ENCODE measurements around the gene MEIOSIN. TPM values are rescaled to one million over a fixed set of nuclear protein-coding genes. Genes with fewer than 3 reads are reported as not detected.

Gene MEIOSIN
- total and polyA plus RNA-seq, 2 donors (not counting 1 experiment from before 2014, with no cell fraction given) = not detected

GRCh38 chr19:45773384-45773783, 40.1 kb downstream of the MEIOSIN start:
- Histone ChIP-seq H3K36me3 (replicated peaks in 1 of 2; ENCODE audit: control extremely low read depth in 1 of 2, control insufficient read depth in 1 of 2, extremely low read depth in 1 of 2, insufficient read depth in 2 of 2, low read length in 1 of 2) (peaks cover 0 to 11% of the 10 kb centered on the region in 2 experiments), H3K27me3 (replicated peaks in 1 of 4; ENCODE audit: control extremely low read depth in 1 of 4, control insufficient read depth in 3 of 4, insufficient read depth in 4 of 4, low read length in 3 of 4) (no peaks in the 10 kb centered on the region), H3K4me2 (replicated peaks; ENCODE audit: low read depth, low read length, poor library complexity, severe bottlenecking) (no peak overlapping the region), H3K4me3 (ENCODE audit: control extremely low read depth in 1 of 5, extremely low read depth in 1 of 5, insufficient read depth in 1 of 5, low read depth in 2 of 5, low read length in 4 of 5) (no peak overlapping the region), H3K9ac (ENCODE audit: low read length) (no peak overlapping the region), H3K9me3 (ENCODE audit: control extremely low read depth in 1 of 3, control insufficient read depth in 2 of 3, insufficient read depth in 1 of 3, low read length in 2 of 3) (no peaks in the 10 kb centered on the region), H4K20me1 (ENCODE audit: control insufficient read depth, insufficient read depth, low read length, poor library complexity, severe bottlenecking) (peaks cover 12% of the 10 kb centered on the region), H3K27ac (ENCODE audit: low read length in 2 of 2) (no peak overlapping the region), H3K4me1 (ENCODE audit: control insufficient read depth in 2 of 2, insufficient read depth in 2 of 2, low read length in 2 of 2) (peaks cover 5 to 25% of the 10 kb centered on the region in 2 donors), H3K79me2 (ENCODE audit: control insufficient read depth, insufficient read depth, low read length) (no peaks in the 10 kb centered on the region), H2AFZ (ENCODE audit: insufficient read depth, low read depth, low read length, poor library complexity, severe bottlenecking) (no peak overlapping the region)
- TF ChIP-seq CTCF (IDR thresholded peaks at IDR 0.05) (no peak), EZH2 (IDR thresholded peaks at IDR 0.05; ENCODE audit: borderline replicate concordance, insufficient read depth, low read depth, low read length, poor library complexity, severe bottlenecking) (no peak)
- peaks cover 27% of the 10 kb centered on the region for H3K4me1 Mint-ChIP-seq
- no peak for DNase-seq
- no peak for ATAC-seq (ENCODE audit: low read depth)
- CTCF ChIA-PET = interaction anchor here (0.7 to 8.3 kb wide), 4 partner anchors 13 to 109 kb away, joined by 3 to 302 read pairs (median 4); no protein-coding TSS in a partner anchor
- H3K4me3 Mint-ChIP-seq = no peak overlapping the region
- POLR2A ChIA-PET = interaction anchor here (0.6 kb wide), 2 partner anchors 35 to 67 kb away, joined by 3 to 5 read pairs; no protein-coding TSS in a partner anchor
- H3K9me3 Mint-ChIP-seq (ENCODE audit: insufficient read depth) = no peaks in the 10 kb centered on the region
- WGBS (ENCODE audit: insufficient coverage) = no CpG with 5 or more reads among the region's 2 CpGs
- H3K27me3 Mint-ChIP-seq = no peaks in the 10 kb centered on the region
- H3K27ac Mint-ChIP-seq = no peak overlapping the region
- intact Hi-C loops (cut with micrococcal nuclease) = no loop called here

GRCh38 chr19:45774765-45775164, 41.5 kb downstream of the MEIOSIN start:
- Histone ChIP-seq H3K79me2 (ENCODE audit: control insufficient read depth, insufficient read depth, low read length) (no peaks in the 10 kb centered on the region), H3K27ac (ENCODE audit: low read length in 2 of 2) (no peak overlapping the region), H3K4me1 (ENCODE audit: control insufficient read depth in 2 of 2, insufficient read depth in 2 of 2, low read length in 2 of 2) (peaks cover 19 to 30% of the 10 kb centered on the region in 2 donors), H4K20me1 (ENCODE audit: control insufficient read depth, insufficient read depth, low read length, poor library complexity, severe bottlenecking) (peaks cover 25% of the 10 kb centered on the region), H3K9ac (ENCODE audit: low read length) (no peak overlapping the region), H3K36me3 (replicated peaks in 1 of 2; ENCODE audit: control extremely low read depth in 1 of 2, control insufficient read depth in 1 of 2, extremely low read depth in 1 of 2, insufficient read depth in 2 of 2, low read length in 1 of 2) (peaks cover 0 to 11% of the 10 kb centered on the region in 2 experiments), H3K4me2 (replicated peaks; ENCODE audit: low read depth, low read length, poor library complexity, severe bottlenecking) (no peak overlapping the region), H3K9me3 (ENCODE audit: control extremely low read depth in 1 of 3, control insufficient read depth in 2 of 3, insufficient read depth in 1 of 3, low read length in 2 of 3) (peaks cover 0 to 1% (median 0%) of the 10 kb centered on the region in 3 donors), H3K4me3 (ENCODE audit: control extremely low read depth in 1 of 5, extremely low read depth in 1 of 5, insufficient read depth in 1 of 5, low read depth in 2 of 5, low read length in 4 of 5) (no peak overlapping the region), H2AFZ (ENCODE audit: insufficient read depth, low read depth, low read length, poor library complexity, severe bottlenecking) (no peak overlapping the region), H3K27me3 (replicated peaks in 1 of 4; ENCODE audit: control extremely low read depth in 1 of 4, control insufficient read depth in 3 of 4, insufficient read depth in 4 of 4, low read length in 3 of 4) (peaks cover 0 to 10% (median under 1%) of the 10 kb centered on the region in 4 experiments)
- no peaks in the 10 kb centered on the region for H3K9me3 Mint-ChIP-seq (ENCODE audit: insufficient read depth)
- TF ChIP-seq EZH2 (IDR thresholded peaks at IDR 0.05; ENCODE audit: borderline replicate concordance, insufficient read depth, low read depth, low read length, poor library complexity, severe bottlenecking) (no peak), CTCF (IDR thresholded peaks at IDR 0.05) (no peak)
- no peak overlapping the region for H3K27ac Mint-ChIP-seq
- no peak for DNase-seq
- H3K4me1 Mint-ChIP-seq = peaks cover 35% of the 10 kb centered on the region
- ChIA-PET POLR2A (no interaction called here), CTCF (interaction anchor here (8.3 kb wide), 1 partner anchor 25 kb away, joined by 302 read pairs; no protein-coding TSS in a partner anchor)
- intact Hi-C loops (cut with micrococcal nuclease) = no loop called here
- WGBS (ENCODE audit: insufficient coverage) = 96% methylated on average over 9 of the region's 9 CpGs
- no peak overlapping the region for H3K4me3 Mint-ChIP-seq
- H3K27me3 Mint-ChIP-seq = peaks cover 9% of the 10 kb centered on the region
- no peak for ATAC-seq (ENCODE audit: low read depth)

All from B cell (primary cell).